ENCODE results near the gene CSMD2. TPM values are rescaled to one million over a fixed set of nuclear protein-coding genes. Genes with fewer than 3 reads are reported as not detected.

Gene CSMD2
- total RNA-seq, 1 donor from 2014 or later: 0.12 TPM

- no peak for DNase-seq (ENCODE audit: extremely low read depth, low read depth, low spot score)
Measured at GRCh38 chr1:33918368-33918767, 246.7 kb downstream of the CSMD2 start.

GRCh38 chr1:33916786-33917185 is 248.2 kb downstream of the CSMD2 start:
- no peak for DNase-seq (ENCODE audit: extremely low read depth, low read depth, low spot score)

- DNase-seq (ENCODE audit: extremely low read depth, low read depth, low spot score): no peak
Measured at GRCh38 chr1:33914531-33914930, 250.5 kb downstream of the CSMD2 start.

GRCh38 chr1:33908324-33908956 is 256.6 kb downstream of the CSMD2 start:
- no peak for DNase-seq (ENCODE audit: extremely low read depth, low read depth, low spot score)

GRCh38 chr1:33906156-33906555 is 258.9 kb downstream of the CSMD2 start:
- no peak for DNase-seq (ENCODE audit: extremely low read depth, low read depth, low spot score)

- DNase-seq (ENCODE audit: extremely low read depth, low read depth, low spot score): no peak
Measured at GRCh38 chr1:33905241-33905640, 259.8 kb downstream of the CSMD2 start.

- no peak for DNase-seq (ENCODE audit: extremely low read depth, low read depth, low spot score)
Measured at GRCh38 chr1:33903210-33903589, 261.8 kb downstream of the CSMD2 start.

GRCh38 chr1:33902486-33903209 is 262.4 kb downstream of the CSMD2 start:
- no peak for DNase-seq (ENCODE audit: extremely low read depth, low read depth, low spot score)

- no peak for DNase-seq (ENCODE audit: extremely low read depth, low read depth, low spot score)
Measured at GRCh38 chr1:33899746-33900145, 265.3 kb downstream of the CSMD2 start.

GRCh38 chr1:33898881-33899280 is 266.1 kb downstream of the CSMD2 start:
- no peak for DNase-seq (ENCODE audit: extremely low read depth, low read depth, low spot score)

- no peak for DNase-seq (ENCODE audit: extremely low read depth, low read depth, low spot score)
Measured at GRCh38 chr1:33898406-33898805, 266.6 kb downstream of the CSMD2 start.

- DNase-seq (ENCODE audit: extremely low read depth, low read depth, low spot score): no peak
Measured at GRCh38 chr1:33897092-33897725, 267.8 kb downstream of the CSMD2 start.

- DNase-seq (ENCODE audit: extremely low read depth, low read depth, low spot score): no peak
Measured at GRCh38 chr1:33895976-33896375, 269.1 kb downstream of the CSMD2 start.

GRCh38 chr1:33895396-33895795 is 269.6 kb downstream of the CSMD2 start:
- DNase-seq (ENCODE audit: extremely low read depth, low read depth, low spot score): no peak

- DNase-seq (ENCODE audit: extremely low read depth, low read depth, low spot score): no peak
Measured at GRCh38 chr1:33893147-33893830, 271.7 kb downstream of the CSMD2 start.

- DNase-seq (ENCODE audit: extremely low read depth, low read depth, low spot score): no peak
Measured at GRCh38 chr1:33886496-33886895, 278.5 kb downstream of the CSMD2 start.

- no peak for DNase-seq (ENCODE audit: extremely low read depth, low read depth, low spot score)
Measured at GRCh38 chr1:33880305-33880704, 284.7 kb downstream of the CSMD2 start.

GRCh38 chr1:33878392-33878791 is 286.6 kb downstream of the CSMD2 start:
- DNase-seq (ENCODE audit: extremely low read depth, low read depth, low spot score): no peak

- no peak for DNase-seq (ENCODE audit: extremely low read depth, low read depth, low spot score)
Measured at GRCh38 chr1:33876970-33877650, 287.9 kb downstream of the CSMD2 start.

- DNase-seq (ENCODE audit: extremely low read depth, low read depth, low spot score): no peak
Measured at GRCh38 chr1:33875862-33876261, 289.2 kb downstream of the CSMD2 start.

- DNase-seq (ENCODE audit: extremely low read depth, low read depth, low spot score): no peak
Measured at GRCh38 chr1:33874636-33875035, 290.4 kb downstream of the CSMD2 start.

Measured in glomerular endothelial cell (primary cell).